ENCODE results near the gene SALL1. TPM values are rescaled to one million over a fixed set of nuclear protein-coding genes. Genes with fewer than 3 reads are reported as not detected.
A peak's percentile ranks its signal among the peaks of the same experiment; 100 is the strongest.

Gene SALL1
- polyA plus RNA-seq, 1 experiment: 5.4 TPM

DNA sequence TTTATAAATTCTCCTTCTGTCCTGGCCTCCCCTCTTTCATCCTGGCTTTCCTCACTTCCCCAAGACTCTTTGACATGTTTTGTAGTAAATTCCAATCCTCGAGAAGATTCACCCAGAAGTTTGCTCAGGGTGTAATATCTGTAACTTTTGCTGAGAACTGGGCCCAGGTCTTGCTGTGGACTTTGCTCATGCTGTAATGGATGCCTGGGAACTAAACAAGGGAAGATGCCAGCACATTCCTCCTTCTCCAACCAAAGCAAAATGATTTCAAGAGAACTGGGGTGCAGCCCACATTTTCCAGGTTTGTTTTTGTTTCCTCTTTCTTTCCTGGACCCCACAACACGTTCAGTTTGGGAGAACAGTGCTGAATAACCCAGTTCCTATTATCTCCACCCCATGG is 6.6 kb upstream of the SALL1 start:
- TF ChIP-seq, protein P1, sequence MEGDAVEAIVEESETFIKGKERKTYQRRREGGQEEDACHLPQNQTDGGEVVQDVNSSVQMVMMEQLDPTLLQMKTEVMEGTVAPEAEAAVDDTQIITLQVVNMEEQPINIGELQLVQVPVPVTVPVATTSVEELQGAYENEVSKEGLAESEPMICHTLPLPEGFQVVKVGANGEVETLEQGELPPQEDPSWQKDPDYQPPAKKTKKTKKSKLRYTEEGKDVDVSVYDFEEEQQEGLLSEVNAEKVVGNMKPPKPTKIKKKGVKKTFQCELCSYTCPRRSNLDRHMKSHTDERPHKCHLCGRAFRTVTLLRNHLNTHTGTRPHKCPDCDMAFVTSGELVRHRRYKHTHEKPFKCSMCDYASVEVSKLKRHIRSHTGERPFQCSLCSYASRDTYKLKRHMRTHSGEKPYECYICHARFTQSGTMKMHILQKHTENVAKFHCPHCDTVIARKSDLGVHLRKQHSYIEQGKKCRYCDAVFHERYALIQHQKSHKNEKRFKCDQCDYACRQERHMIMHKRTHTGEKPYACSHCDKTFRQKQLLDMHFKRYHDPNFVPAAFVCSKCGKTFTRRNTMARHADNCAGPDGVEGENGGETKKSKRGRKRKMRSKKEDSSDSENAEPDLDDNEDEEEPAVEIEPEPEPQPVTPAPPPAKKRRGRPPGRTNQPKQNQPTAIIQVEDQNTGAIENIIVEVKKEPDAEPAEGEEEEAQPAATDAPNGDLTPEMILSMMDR (IDR thresholded peaks at IDR 0.05; ENCODE audit: insufficient read depth, low read depth, low read length): no peak
- no peak for DNase-seq (ENCODE audit: low read depth)
- Histone ChIP-seq H3K36me3 (ENCODE audit: control insufficient read depth, insufficient read depth, low read length) (no peaks in the 10 kb centered on the region), H3K4me3 (ENCODE audit: low read depth, low read length) (no peak overlapping the region), H3K27me3 (ENCODE audit: control insufficient read depth, insufficient read depth, low read length) (no peaks in the 10 kb centered on the region)
- ChIA-PET CTCF (no interaction called here), POLR2A (no interaction called here)

DNA sequence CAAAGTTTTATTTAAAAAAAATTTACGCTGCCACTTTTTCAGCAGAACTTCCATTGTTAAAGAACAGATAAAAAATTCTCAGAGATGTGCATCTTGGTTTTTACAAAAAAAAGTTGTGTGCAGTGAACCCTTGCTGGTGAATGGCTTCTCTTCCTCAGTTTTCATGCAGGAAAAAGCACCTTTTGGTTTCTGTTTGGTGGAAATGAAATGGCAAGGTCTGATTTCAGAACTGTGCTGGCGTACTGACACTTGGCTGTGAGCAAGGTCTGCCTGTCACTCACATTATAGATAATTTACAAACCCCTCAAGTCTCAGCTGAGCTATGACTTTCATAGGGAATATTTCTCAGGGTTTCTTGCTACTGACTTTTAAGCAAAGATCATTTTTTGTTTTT is 5.7 kb upstream of the SALL1 start:
- no peak for DNase-seq (ENCODE audit: low read depth)
- POLR2A ChIA-PET: no interaction called here
- TF ChIP-seq, protein P1 (IDR thresholded peaks at IDR 0.05; ENCODE audit: insufficient read depth, low read depth, low read length): no peak
- H3K27me3 ChIP-seq (ENCODE audit: control insufficient read depth, insufficient read depth, low read length): no peaks in the 10 kb centered on the region
- CTCF ChIA-PET: no interaction called here
- H3K4me3 ChIP-seq (ENCODE audit: low read depth, low read length): no peak overlapping the region
- no peaks in the 10 kb centered on the region for H3K36me3 ChIP-seq (ENCODE audit: control insufficient read depth, insufficient read depth, low read length)

DNA sequence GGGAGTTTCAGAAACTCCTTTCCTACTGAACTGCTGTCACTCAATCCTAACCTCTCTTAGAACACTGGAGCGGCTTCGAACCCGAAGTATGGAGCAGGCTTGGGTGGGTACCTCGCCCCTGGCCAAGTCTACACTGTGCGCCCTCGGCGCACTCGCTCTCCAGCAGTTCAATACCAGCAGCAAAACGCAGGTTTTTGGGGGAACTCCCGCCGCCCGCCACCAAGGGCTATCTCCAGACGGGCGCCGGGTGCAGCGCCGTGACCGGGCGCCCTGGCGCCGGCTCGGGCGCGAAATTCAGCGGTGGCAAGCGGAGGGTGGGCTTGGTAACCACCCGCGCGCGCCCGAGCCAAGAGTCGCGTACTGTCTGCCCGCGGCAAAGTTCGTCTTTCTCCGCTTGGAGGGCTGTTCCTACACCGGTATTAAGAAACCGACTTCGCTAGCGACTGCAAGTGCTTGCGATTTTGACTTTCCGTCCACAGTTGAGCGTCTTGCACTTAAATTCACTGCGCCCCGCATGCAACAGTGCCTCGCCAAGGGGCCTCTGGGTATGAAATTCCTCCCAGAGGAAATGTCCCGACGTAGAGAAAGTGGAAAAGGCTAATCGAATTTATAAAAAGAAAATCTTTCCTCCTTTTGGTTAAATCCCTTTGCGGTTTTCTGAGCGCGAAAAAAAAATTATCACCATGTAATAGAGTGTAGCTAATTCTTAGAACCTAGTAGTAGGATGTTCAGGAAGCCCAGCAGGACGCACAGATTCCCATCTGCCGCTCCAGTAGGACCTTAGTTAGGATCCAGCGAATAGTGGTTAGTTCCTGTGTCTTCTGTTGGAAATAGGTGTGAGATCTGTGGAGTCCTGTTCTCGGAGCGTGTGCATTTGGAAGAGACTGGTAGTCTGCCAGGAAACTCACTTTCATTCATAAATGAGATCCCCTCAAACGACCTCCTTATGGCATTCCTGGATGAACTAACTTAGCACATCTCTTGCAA is 5.0 kb upstream of the SALL1 start:
- ChIA-PET CTCF (no interaction called here), POLR2A (no interaction called here)
- Histone ChIP-seq H3K27me3 (ENCODE audit: control insufficient read depth, insufficient read depth, low read length) (no peaks in the 10 kb centered on the region), H3K4me3 (ENCODE audit: low read depth, low read length) (peak overlapping the region; percentile 92), H3K36me3 (ENCODE audit: control insufficient read depth, insufficient read depth, low read length) (no peaks in the 10 kb centered on the region)
- DNase-seq (ENCODE audit: low read depth): no peak
- TF ChIP-seq, protein P1 (IDR thresholded peaks at IDR 0.05; ENCODE audit: insufficient read depth, low read depth, low read length): no peak

DNA sequence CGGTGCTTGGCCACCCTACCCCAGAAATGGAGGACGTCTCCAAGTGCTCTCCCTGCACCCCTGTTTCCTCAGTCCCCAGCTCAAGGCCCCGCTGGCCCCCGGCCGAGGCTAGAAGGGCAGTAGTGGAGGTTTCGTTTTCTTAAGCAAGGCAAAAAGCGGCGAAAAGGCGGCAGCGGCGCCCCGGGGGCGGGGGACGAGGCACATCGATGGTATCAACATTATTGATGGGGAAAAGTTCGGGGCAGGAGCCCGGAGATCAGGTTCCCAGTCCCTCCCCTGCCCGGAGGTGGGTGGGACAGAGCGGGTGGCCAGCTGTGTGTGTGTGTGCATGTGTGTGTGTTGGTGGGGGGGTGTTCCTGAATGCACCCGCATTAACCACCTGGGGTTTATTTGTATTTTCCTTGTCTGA is 4.1 kb upstream of the SALL1 start:
- no peaks in the 10 kb centered on the region for H3K36me3 ChIP-seq (ENCODE audit: control insufficient read depth, insufficient read depth, low read length)
- ChIA-PET CTCF (no interaction called here), POLR2A (no interaction called here)
- H3K27me3 ChIP-seq (ENCODE audit: control insufficient read depth, insufficient read depth, low read length): no peaks in the 10 kb centered on the region
- no peak for DNase-seq (ENCODE audit: low read depth)
- H3K4me3 ChIP-seq (ENCODE audit: low read depth, low read length): peak overlapping the region; percentile 92
- TF ChIP-seq, protein P1 (IDR thresholded peaks at IDR 0.05; ENCODE audit: insufficient read depth, low read depth, low read length): no peak

DNA sequence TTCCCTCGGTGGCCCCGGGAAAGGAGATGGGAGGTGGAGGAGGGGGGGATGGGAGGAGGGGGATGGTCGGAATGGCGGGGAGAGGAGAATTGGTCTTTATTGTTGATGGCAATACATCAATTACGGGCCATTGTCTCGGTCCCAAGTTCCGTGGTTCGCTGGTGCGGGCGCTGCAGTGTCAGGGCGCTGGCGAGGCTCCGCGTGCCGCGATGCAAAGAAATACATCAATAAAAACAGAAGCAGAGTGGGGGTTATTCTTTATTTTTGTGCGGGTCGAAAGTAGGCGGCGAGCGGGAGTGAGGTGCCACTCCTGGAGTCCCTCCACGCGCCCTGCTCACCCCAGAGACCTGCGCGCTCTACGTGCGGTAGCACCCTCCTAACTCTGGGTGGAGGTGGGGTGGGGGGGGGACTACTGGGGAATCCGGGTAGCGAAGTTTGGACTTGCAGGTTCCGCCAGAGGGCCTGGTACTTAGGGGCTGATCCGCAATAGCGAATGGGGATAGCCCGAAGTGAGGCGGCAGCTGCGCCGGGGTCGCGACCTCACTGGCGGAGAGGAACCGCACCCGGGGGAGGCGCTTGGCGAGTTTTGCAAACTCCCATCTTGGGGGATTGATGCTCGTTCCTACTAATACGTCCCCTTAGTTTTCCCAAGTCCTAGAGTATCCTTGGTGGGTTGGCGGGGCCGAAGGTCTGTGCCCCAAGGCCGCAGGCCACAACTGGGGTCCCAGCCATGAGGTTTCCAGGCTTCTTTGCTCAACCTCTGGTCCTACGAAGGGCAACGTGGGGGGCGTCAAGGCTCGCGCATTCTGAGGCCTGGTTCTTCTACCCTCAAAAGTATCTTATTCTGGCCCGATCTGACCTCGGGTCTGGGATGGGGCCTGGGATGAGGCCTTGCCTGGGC is 3.5 kb upstream of the SALL1 start:
- no peaks in the 10 kb centered on the region; the same call in 1 of the 2 replicates for H3K36me3 ChIP-seq (ENCODE audit: control insufficient read depth, insufficient read depth, low read length)
- TF ChIP-seq, protein P1 (IDR thresholded peaks at IDR 0.05; ENCODE audit: insufficient read depth, low read depth, low read length): no peak
- ChIA-PET CTCF (interaction anchor here (0.6 kb wide), 1 partner anchor 601 kb away, joined by 3 read pairs; no protein-coding TSS in a partner anchor), POLR2A (no interaction called here)
- DNase-seq (ENCODE audit: low read depth): no peak
- peak overlapping the region; percentile 92 for H3K4me3 ChIP-seq (ENCODE audit: low read depth, low read length)
- H3K27me3 ChIP-seq (ENCODE audit: control insufficient read depth, insufficient read depth, low read length): no peaks in the 10 kb centered on the region

Measured in BJ (cell line).